Stimulated activated memory B cell treated with anti-CD40 and anti-IgM and Interleukin-4, amounts not matched to agents 10 μg/mL and 1 μg/mL and 100 μg/mL, for 72 hours (primary cell): ENCODE results near the gene PTGER4.
"Not testable (repeated sequence)": the region's sequence is repeated elsewhere in the genome, so short reads cannot be mapped to it uniquely, and the experiment has no call there.

Experiments used
- ATAC-seq: fragments of 150-1000 bp; cut with Tn5 transposase; 2 replicates; pipeline ENCODE4 v1.10.0; 2021
- H3K27ac Mint-ChIP-seq: one replicate; pipeline ENCODE4 v1.8.0; 2022; ENCODE audit warnings: mild to moderate bottlenecking, mixed read lengths
- H3K27me3 Mint-ChIP-seq: one replicate; pipeline ENCODE4 v1.8.0; 2022; ENCODE audit warnings: mixed read lengths
- H3K36me3 Mint-ChIP-seq: one replicate; pipeline ENCODE4 v1.8.0; 2022; ENCODE audit warnings: mixed read lengths
- H3K4me1 Mint-ChIP-seq: one replicate; pipeline ENCODE4 v1.8.0; 2022; ENCODE audit warnings: mixed read lengths
- H3K4me3 Mint-ChIP-seq: one replicate; pipeline ENCODE4 v1.8.0; 2022; ENCODE audit warnings: mild to moderate bottlenecking, moderate library complexity, mixed read lengths
- H3K9me3 Mint-ChIP-seq: one replicate; pipeline ENCODE4 v1.8.0; 2022; ENCODE audit warnings: mixed read lengths

The PTGER4 gene

GRCh38 chr5:40679913-40680681 is at the start of gene PTGER4:
Gene PTGER4, plus strand, starts transcription at chr5:40679915. Its CDS starts 1,079 bp downstream, at chr5:40680994.
- Mint-ChIP-seq H3K4me3 (peak within 1 kb of the TSS; percentile 96), H3K27me3 (no peaks in the 10 kb centered on the region), H3K9me3 (no peaks in the 10 kb centered on the region), H3K4me1 (peaks cover 56% of the 10 kb centered on the region), H3K27ac (peak within 1 kb of the TSS; percentile 91), H3K36me3 (peaks cover 36% of the 10 kb centered on the region)
- ATAC-seq = peak; percentile 54

- no peaks in the 10 kb centered on the region for H3K9me3 Mint-ChIP-seq
- ATAC-seq = no peak
- no peaks in the 10 kb centered on the region for H3K27me3 Mint-ChIP-seq
- H3K4me3 Mint-ChIP-seq = no peak overlapping the region
- no peak overlapping the region for H3K27ac Mint-ChIP-seq
- H3K36me3 Mint-ChIP-seq = peaks cover under 1% of the 10 kb centered on the region
- H3K4me1 Mint-ChIP-seq = peaks cover 8% of the 10 kb centered on the region
Measured at GRCh38 chr5:40630126-40630525, 49.6 kb upstream of the PTGER4 start.

- Mint-ChIP-seq H3K4me1 (peaks cover 8% of the 10 kb centered on the region), H3K27ac (no peak overlapping the region), H3K9me3 (peaks cover 4% of the 10 kb centered on the region), H3K27me3 (no peaks in the 10 kb centered on the region), H3K4me3 (no peak overlapping the region), H3K36me3 (peaks cover 7% of the 10 kb centered on the region)
- ATAC-seq = no peak
Measured at GRCh38 chr5:40631236-40631635, 48.5 kb upstream of the PTGER4 start.

- peaks cover 23% of the 10 kb centered on the region for H3K9me3 Mint-ChIP-seq
- peaks cover 20% of the 10 kb centered on the region for H3K36me3 Mint-ChIP-seq
- peaks cover 8% of the 10 kb centered on the region for H3K4me1 Mint-ChIP-seq
- ATAC-seq = no peak
- no peak overlapping the region for H3K27ac Mint-ChIP-seq
- H3K27me3 Mint-ChIP-seq = no peaks in the 10 kb centered on the region
- no peak overlapping the region for H3K4me3 Mint-ChIP-seq
Measured at GRCh38 chr5:40634154-40634553, 45.6 kb upstream of the PTGER4 start.

GRCh38 chr5:40634593-40634992 is 45.1 kb upstream of the PTGER4 start:
- ATAC-seq = no peak
- H3K4me3 Mint-ChIP-seq = no peak overlapping the region
- H3K36me3 Mint-ChIP-seq = peaks cover 20% of the 10 kb centered on the region
- peaks cover 8% of the 10 kb centered on the region for H3K4me1 Mint-ChIP-seq
- no peaks in the 10 kb centered on the region for H3K27me3 Mint-ChIP-seq
- H3K27ac Mint-ChIP-seq = no peak overlapping the region
- H3K9me3 Mint-ChIP-seq = peaks cover 23% of the 10 kb centered on the region

- H3K36me3 Mint-ChIP-seq = peaks cover 20% of the 10 kb centered on the region
- H3K9me3 Mint-ChIP-seq = peaks cover 23% of the 10 kb centered on the region
- H3K4me1 Mint-ChIP-seq, ATAC-seq, H3K27me3 Mint-ChIP-seq, H3K27ac Mint-ChIP-seq, H3K4me3 Mint-ChIP-seq: not testable (repeated sequence)
Measured at GRCh38 chr5:40639531-40639930, 40.2 kb upstream of the PTGER4 start.

- H3K4me1 Mint-ChIP-seq = peaks cover 5% of the 10 kb centered on the region
- H3K36me3 Mint-ChIP-seq = no peaks in the 10 kb centered on the region
- H3K27me3 Mint-ChIP-seq = no peaks in the 10 kb centered on the region
Measured at GRCh38 chr5:40646266-40646665, 33.4 kb upstream of the PTGER4 start.

GRCh38 chr5:40648150-40648549 is 31.6 kb upstream of the PTGER4 start:
- no peaks in the 10 kb centered on the region for H3K27me3 Mint-ChIP-seq
- H3K27ac Mint-ChIP-seq = no peak overlapping the region
- H3K9me3 Mint-ChIP-seq = no peaks in the 10 kb centered on the region
- peaks cover 13% of the 10 kb centered on the region for H3K4me1 Mint-ChIP-seq
- H3K36me3 Mint-ChIP-seq = no peaks in the 10 kb centered on the region
- H3K4me3 Mint-ChIP-seq = no peak overlapping the region
- no peak for ATAC-seq

More at GRCh38 chr5:40646266-40646665, 33.4 kb upstream of the PTGER4 start:
- H3K27ac Mint-ChIP-seq = no peak overlapping the region
- no peak for ATAC-seq
- no peak overlapping the region for H3K4me3 Mint-ChIP-seq
- no peaks in the 10 kb centered on the region for H3K9me3 Mint-ChIP-seq

- ATAC-seq = no peak
- H3K4me1 Mint-ChIP-seq = peaks cover 26% of the 10 kb centered on the region
- peak overlapping the region; percentile 46 for H3K27ac Mint-ChIP-seq
- H3K27me3 Mint-ChIP-seq = no peaks in the 10 kb centered on the region
- H3K36me3 Mint-ChIP-seq = no peaks in the 10 kb centered on the region
- H3K4me3 Mint-ChIP-seq = no peak overlapping the region
- no peaks in the 10 kb centered on the region for H3K9me3 Mint-ChIP-seq
Measured at GRCh38 chr5:40649463-40650030, 30.2 kb upstream of the PTGER4 start.

GRCh38 chr5:40651201-40651600 is 28.5 kb upstream of the PTGER4 start:
- H3K4me1 Mint-ChIP-seq = peaks cover 26% of the 10 kb centered on the region
- no peak for ATAC-seq
- H3K27me3 Mint-ChIP-seq = no peaks in the 10 kb centered on the region
- no peak overlapping the region for H3K27ac Mint-ChIP-seq
- no peak overlapping the region for H3K4me3 Mint-ChIP-seq
- H3K9me3 Mint-ChIP-seq = no peaks in the 10 kb centered on the region
- H3K36me3 Mint-ChIP-seq = no peaks in the 10 kb centered on the region

GRCh38 chr5:40652441-40653220 is 27.1 kb upstream of the PTGER4 start:
- peak overlapping the region; percentile 68 for H3K27ac Mint-ChIP-seq
- no peaks in the 10 kb centered on the region for H3K36me3 Mint-ChIP-seq
- no peaks in the 10 kb centered on the region for H3K9me3 Mint-ChIP-seq
- ATAC-seq = no peak
- no peaks in the 10 kb centered on the region for H3K27me3 Mint-ChIP-seq
- H3K4me3 Mint-ChIP-seq = no peak overlapping the region
- H3K4me1 Mint-ChIP-seq = peaks cover 26% of the 10 kb centered on the region

GRCh38 chr5:40653221-40654022 is 26.3 kb upstream of the PTGER4 start:
- peaks cover 26% of the 10 kb centered on the region for H3K4me1 Mint-ChIP-seq
- peak; percentile 12 for ATAC-seq
- no peak overlapping the region for H3K4me3 Mint-ChIP-seq
- H3K27me3 Mint-ChIP-seq = no peaks in the 10 kb centered on the region
- H3K9me3 Mint-ChIP-seq = no peaks in the 10 kb centered on the region
- H3K27ac Mint-ChIP-seq = peak overlapping the region; percentile 68
- no peaks in the 10 kb centered on the region for H3K36me3 Mint-ChIP-seq

GRCh38 chr5:40654377-40654991 is 25.2 kb upstream of the PTGER4 start:
- Mint-ChIP-seq H3K36me3 (no peaks in the 10 kb centered on the region), H3K9me3 (no peaks in the 10 kb centered on the region), H3K4me1 (peaks cover 26% of the 10 kb centered on the region), H3K27ac (peak overlapping the region; percentile 68), H3K27me3 (no peaks in the 10 kb centered on the region), H3K4me3 (no peak overlapping the region)
- ATAC-seq = no peak

- H3K4me1 Mint-ChIP-seq = peaks cover 21% of the 10 kb centered on the region
- no peaks in the 10 kb centered on the region for H3K9me3 Mint-ChIP-seq
- no peak overlapping the region for H3K4me3 Mint-ChIP-seq
- no peaks in the 10 kb centered on the region for H3K27me3 Mint-ChIP-seq
- no peak overlapping the region for H3K27ac Mint-ChIP-seq
- H3K36me3 Mint-ChIP-seq = no peaks in the 10 kb centered on the region
- ATAC-seq = no peak
Measured at GRCh38 chr5:40655138-40655537, 24.6 kb upstream of the PTGER4 start.
